OCI-M1 (cell line): ENCODE measurements around the gene COL5A1.

ENCODE experiments used
- DNase-seq: peaks from one replicate; lab custom pipeline; 2025; lab: John Stamatoyannopoulos, UW

Gene COL5A1

GRCh38 chr9:134728801-134729495 lies 87.3 kb downstream of the COL5A1 start:
- DNase-seq, result no peak

GRCh38 chr9:134730011-134730760 lies 88.6 kb downstream of the COL5A1 start:
- DNase-seq, result no peak

- no peak for DNase-seq
Observed at GRCh38 chr9:134730761-134731496, 89.3 kb downstream of the COL5A1 start.

- no peak for DNase-seq
Observed at GRCh38 chr9:134731497-134732391, 90.1 kb downstream of the COL5A1 start.

GRCh38 chr9:134732392-134733110 lies 90.9 kb downstream of the COL5A1 start:
- no peak for DNase-seq

- no peak for DNase-seq
Observed at GRCh38 chr9:134733480-134734232, 92.1 kb downstream of the COL5A1 start.

- no peak for DNase-seq
Observed at GRCh38 chr9:134734270-134734669, 92.7 kb downstream of the COL5A1 start.

- no peak for DNase-seq
Observed at GRCh38 chr9:134735441-134736175, 94.0 kb downstream of the COL5A1 start.

- no peak for DNase-seq
Observed at GRCh38 chr9:134736791-134737497, 95.3 kb downstream of the COL5A1 start.

- no peak for DNase-seq
Observed at GRCh38 chr9:134737842-134738580, 96.4 kb downstream of the COL5A1 start.

- peak; percentile 23 for DNase-seq
Observed at GRCh38 chr9:134738869-134739659, 97.5 kb downstream of the COL5A1 start.

- DNase-seq, result no peak
Observed at GRCh38 chr9:134739660-134739968, 98.0 kb downstream of the COL5A1 start.

- no peak for DNase-seq
Observed at GRCh38 chr9:134740071-134740470, 98.5 kb downstream of the COL5A1 start.

GRCh38 chr9:134741846-134742245 lies 100.2 kb downstream of the COL5A1 start:
- no peak for DNase-seq

GRCh38 chr9:134742822-134743535 lies 101.4 kb downstream of the COL5A1 start:
- DNase-seq, result no peak

GRCh38 chr9:134743853-134744252 lies 102.2 kb downstream of the COL5A1 start:
- DNase-seq, result no peak
